ENCODE results near the gene UQCRFS1.
"Not testable (repeated sequence)": the region's sequence is repeated elsewhere in the genome, so short reads cannot be mapped to it uniquely, and the experiment has no call there.

The UQCRFS1 gene

GRCh38 chr19:29216021-29216420, 3.1 kb upstream of the UQCRFS1 start:
- TF ChIP-seq CTCF (IDR thresholded peaks at IDR 0.05; ENCODE audit: insufficient read depth, low read depth, low read length, missing control alignments), result no peak
- no peak overlapping the region for H3K4me3 ChIP-seq (ENCODE audit: low read length)
- DNase-seq (ENCODE audit: low read depth), result no peak

GRCh38 chr19:29215322-29215845, 2.4 kb upstream of the UQCRFS1 start:
- DNase-seq (ENCODE audit: low read depth), result no peak
- no peak for TF ChIP-seq CTCF (IDR thresholded peaks at IDR 0.05; ENCODE audit: insufficient read depth, low read depth, low read length, missing control alignments)

GRCh38 chr19:29214411-29214810, 1.5 kb upstream of the UQCRFS1 start:
- H3K4me3 ChIP-seq (ENCODE audit: low read length), result no peak overlapping the region
- no peak for DNase-seq (ENCODE audit: low read depth)
- TF ChIP-seq CTCF (IDR thresholded peaks at IDR 0.05; ENCODE audit: insufficient read depth, low read depth, low read length, missing control alignments), result no peak

More at GRCh38 chr19:29215322-29215845, 2.4 kb upstream of the UQCRFS1 start:
- H3K4me3 ChIP-seq (ENCODE audit: low read length), result no peak overlapping the region

- DNase-seq (ENCODE audit: low read depth), result peak; percentile 16
- H3K4me3 ChIP-seq (ENCODE audit: low read length), result peak overlapping the region; percentile 94
- no peak for TF ChIP-seq CTCF (IDR thresholded peaks at IDR 0.05; ENCODE audit: insufficient read depth, low read depth, low read length, missing control alignments)
These were observed 649 bp downstream of the UQCRFS1 start for GRCh38 chr19:29212356-29212647.

- H3K4me3 ChIP-seq (ENCODE audit: low read length), result peak overlapping the region; percentile 94
- peak; percentile 29 for DNase-seq (ENCODE audit: low read depth)
- no peak for TF ChIP-seq CTCF (IDR thresholded peaks at IDR 0.05; ENCODE audit: insufficient read depth, low read depth, low read length, missing control alignments)
These were observed 1.2 kb downstream of the UQCRFS1 start for GRCh38 chr19:29211562-29212355.

- DNase-seq (ENCODE audit: low read depth), result not testable (repeated sequence)
- H3K4me3 ChIP-seq (ENCODE audit: low read length), result peak overlapping the region; percentile 94
These were observed 1.9 kb downstream of the UQCRFS1 start for GRCh38 chr19:29211041-29211440.

GRCh38 chr19:29210502-29210901, 2.4 kb downstream of the UQCRFS1 start:
- not testable (repeated sequence) for DNase-seq (ENCODE audit: low read depth)

GRCh38 chr19:29207403-29208187, 5.4 kb downstream of the UQCRFS1 start:
- not testable (repeated sequence) for DNase-seq (ENCODE audit: low read depth); H3K4me3 ChIP-seq (ENCODE audit: low read length)

More at GRCh38 chr19:29210502-29210901, 2.4 kb downstream of the UQCRFS1 start:
- H3K4me3 ChIP-seq (ENCODE audit: low read length), result not testable (repeated sequence)
